SU-DHL-6 (cell line): Measurements from ENCODE around the gene GPRC5A.

Source experiments
- H2AFZ ChIP-seq: fragments of 200-600 bp; sonication (generic); 2 replicates; pipeline ENCODE4 v1.6.1; 2014; ENCODE audit warnings: low read depth, mild to moderate bottlenecking, moderate library complexity, mixed read lengths, antibody characterized with exemption, low read length; ENCODE audit not compliant: severe bottlenecking
- H3F3A ChIP-seq: fragments of 200-600 bp; shearing (Covaris generic); 2 replicates; pipeline ENCODE4 v1.6.0; 2016; ENCODE audit warnings: antibody characterized with exemption, mild to moderate bottlenecking; ENCODE audit not compliant: insufficient read depth
- H3K27ac ChIP-seq: fragments of 200-600 bp; sonication (generic); 2 replicates; pipeline ENCODE4 v1.5.1; 2016; ENCODE audit warnings: low read depth, mild to moderate bottlenecking, low read length, moderate library complexity, mixed read lengths
- H3K27me3 ChIP-seq: fragments of 200-600 bp; sonication (generic), shearing (Covaris generic); 2 replicates; pipeline ENCODE4 v1.6.0; 2014; ENCODE audit warnings: mild to moderate bottlenecking, low read length
- H3K36me3 ChIP-seq: fragments of 200-600 bp; sonication (generic); 2 replicates; pipeline ENCODE4 v1.6.1; 2014; ENCODE audit warnings: mild to moderate bottlenecking, low read length, mixed read lengths
- H3K4me2 ChIP-seq: fragments of 300-600, 200-600 bp; shearing (Covaris generic), sonication (generic); 2 replicates; pipeline ENCODE4 v1.6.0; 2014; ENCODE audit warnings: low read length, low read depth, mild to moderate bottlenecking; ENCODE audit not compliant: poor library complexity, severe bottlenecking
- H3K4me3 ChIP-seq: fragments of 200-600 bp; sonication (generic); 2 replicates; pipeline ENCODE4 v1.5.1; 2014; ENCODE audit warnings: antibody characterized with exemption, low read length, mild to moderate bottlenecking, mixed read lengths; ENCODE audit not compliant: insufficient read depth, poor library complexity, severe bottlenecking
- H3K79me2 ChIP-seq: fragments of 200-600 bp; sonication (generic); 2 replicates; pipeline ENCODE4 v1.6.1; 2014; ENCODE audit warnings: mild to moderate bottlenecking, low read length, moderate library complexity; ENCODE audit not compliant: insufficient read depth
- H3K9ac ChIP-seq: fragments of 200-600 bp; sonication (generic); 2 replicates; pipeline ENCODE4 v1.7.0; 2014; ENCODE audit warnings: mild to moderate bottlenecking, low read length
- H3K9me2 ChIP-seq: fragments of 200-600 bp; sonication (generic); replicated peaks from 2 replicates; pipeline ENCODE4 v1.6.1; 2014; ENCODE audit warnings: low read length; ENCODE audit not compliant: insufficient read depth
- H3K9me3 ChIP-seq: fragments of 200-600 bp; sonication (generic); 2 replicates; pipeline ENCODE4 v1.6.1; 2014; ENCODE audit warnings: low read length, mixed read lengths; ENCODE audit not compliant: insufficient read depth
- H4K20me1 ChIP-seq: fragments of 200-600 bp; sonication (generic); 2 replicates; pipeline ENCODE4 v1.6.1; 2014; ENCODE audit warnings: low read depth, mild to moderate bottlenecking, antibody characterized with exemption, low read length, moderate library complexity, mixed read lengths
- CTCF ChIP-seq: fragments of 200-600 bp; sonication (generic); IDR thresholded peaks from one replicate; pipeline ENCODE4 v1.5.1; 2017; ENCODE audit warnings: antibody characterized with exemption, mild to moderate bottlenecking, low read length, moderate library complexity; ENCODE audit not compliant: insufficient read depth, poor library complexity, severe bottlenecking
- EZH2phosphoT487 ChIP-seq: fragments of 200-600 bp; sonication (generic), shearing (Covaris generic); conservative IDR thresholded peaks from 2 replicates; pipeline ENCODE4 v1.6.1; 2018; ENCODE audit warnings: mild to moderate bottlenecking, antibody characterized with exemption, low read length, moderate library complexity, mixed read lengths

GPRC5A gene

GRCh38 chr12:12883369-12884001 is 7.9 kb upstream of the GPRC5A start:
- Histone ChIP-seq H3K9me2 (no peaks in the 10 kb centered on the region), H2AFZ (no peak overlapping the region), H3F3A (no peaks in the 10 kb centered on the region), H4K20me1 (no peaks in the 10 kb centered on the region), H3K9me3 (no peaks in the 10 kb centered on the region), H3K79me2 (no peaks in the 10 kb centered on the region), H3K36me3 (no peaks in the 10 kb centered on the region), H3K4me2 (no peak overlapping the region), H3K4me3 (no peak overlapping the region), H3K9ac (no peak overlapping the region), H3K27me3 (no peaks in the 10 kb centered on the region), H3K27ac (no peak overlapping the region)
- TF ChIP-seq EZH2phosphoT487: no peak
- TF ChIP-seq CTCF: no peak

GRCh38 chr12:12885096-12885792 is 6.1 kb upstream of the GPRC5A start:
- H3K4me2 ChIP-seq: no peak overlapping the region
- H3K9me3 ChIP-seq: no peaks in the 10 kb centered on the region
- no peak overlapping the region for H3K27ac ChIP-seq
- no peaks in the 10 kb centered on the region for H3K9me2 ChIP-seq
- no peak overlapping the region for H3K4me3 ChIP-seq
- H3K9ac ChIP-seq: no peak overlapping the region
- H3K79me2 ChIP-seq: no peaks in the 10 kb centered on the region
- no peak for TF ChIP-seq CTCF
- no peak for TF ChIP-seq EZH2phosphoT487
- no peaks in the 10 kb centered on the region for H3F3A ChIP-seq
- H2AFZ ChIP-seq: no peak overlapping the region
- H4K20me1 ChIP-seq: no peaks in the 10 kb centered on the region
- H3K36me3 ChIP-seq: no peaks in the 10 kb centered on the region
- H3K27me3 ChIP-seq: no peaks in the 10 kb centered on the region

DNA sequence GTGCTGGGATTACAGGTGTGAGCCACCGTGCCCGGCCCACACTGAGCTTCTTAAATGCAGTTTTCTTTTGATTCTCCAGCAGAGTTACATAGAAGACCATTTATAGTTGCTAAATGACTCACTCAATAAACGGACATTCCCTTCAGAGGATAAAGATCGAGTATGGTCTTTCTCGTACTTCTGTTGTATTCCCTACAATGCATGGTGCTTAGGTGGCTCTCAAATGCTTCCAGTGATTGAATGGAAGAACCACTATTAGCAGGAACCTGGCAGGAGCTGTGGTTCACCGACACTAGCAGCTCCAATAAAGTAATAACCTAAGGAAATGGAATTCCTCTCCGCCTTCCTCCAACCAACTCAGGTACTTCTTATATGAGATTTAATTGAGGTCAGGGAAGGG is 3.9 kb upstream of the GPRC5A start:
- Histone ChIP-seq H3K27ac (no peak overlapping the region), H3K9me3 (no peaks in the 10 kb centered on the region), H3K9me2 (no peaks in the 10 kb centered on the region), H3F3A (no peaks in the 10 kb centered on the region), H3K4me3 (no peak overlapping the region), H4K20me1 (no peaks in the 10 kb centered on the region), H2AFZ (no peak overlapping the region), H3K9ac (no peak overlapping the region), H3K79me2 (no peaks in the 10 kb centered on the region), H3K36me3 (no peaks in the 10 kb centered on the region), H3K4me2 (no peak overlapping the region), H3K27me3 (no peaks in the 10 kb centered on the region)
- TF ChIP-seq EZH2phosphoT487 (no peak), CTCF (no peak)
